DLD1 (cell line): ENCODE data around the gene HIGD1A.

Source experiments
- in situ Hi-C: cut with HindIII; loops from 2 replicates; pipeline ENCODE4 v1.10.0; 2017; ENCODE audit warnings: low sequenced_read_pairs

Gene HIGD1A

GRCh38 chr3:42742259-42742658 is 62.0 kb downstream of the HIGD1A start:
- in situ Hi-C loops, result no loop called here

- in situ Hi-C loops, result no loop called here
These were observed 62.5 kb downstream of the HIGD1A start for GRCh38 chr3:42741796-42742195.

GRCh38 chr3:42739401-42740158 is 64.7 kb downstream of the HIGD1A start:
- in situ Hi-C loops, result no loop called here

GRCh38 chr3:42736531-42736930 is 67.8 kb downstream of the HIGD1A start:
- in situ Hi-C loops, result no loop called here

- in situ Hi-C loops, result no loop called here
These were observed 68.2 kb downstream of the HIGD1A start for GRCh38 chr3:42736081-42736480.

- in situ Hi-C loops, result no loop called here
These were observed 68.7 kb downstream of the HIGD1A start for GRCh38 chr3:42735615-42736014.

GRCh38 chr3:42735019-42735418 is 69.3 kb downstream of the HIGD1A start:
- in situ Hi-C loops, result no loop called here

- in situ Hi-C loops, result no loop called here
These were observed 69.9 kb downstream of the HIGD1A start for GRCh38 chr3:42734263-42734860.

GRCh38 chr3:42733501-42734262 is 70.6 kb downstream of the HIGD1A start:
- in situ Hi-C loops, result no loop called here
